GM12878 (cell line): ENCODE results near the gene CHD5. TPM values are rescaled to one million over a fixed set of nuclear protein-coding genes. Genes with fewer than 3 reads are reported as not detected.

Source experiments
- ATAC-seq: fragments of 200-7000 bp; cut with Tn5 transposase; 3 replicates; pipeline ENCODE4 v1.9.1; 2020; ENCODE audit warnings: mild to moderate bottlenecking, moderate library complexity
- BruUV-seq: library from RNA; stranded (reverse); fragments of 400-500 nt; replicated peaks from 2 replicates; lab custom pipeline; 2021; lab: Mats Ljungman, UMichigan
- CTCF ChIA-PET: fragments of 300-600 bp; sonication (Branson Sonifier 250); formaldehyde crosslinking; extraction: SDS; loops from one replicate; lab custom pipeline; 2021; ENCODE audit warnings: inconsistent platforms; lab: Yijun Ruan, JAX
- POLR2A ChIA-PET: fragments of 350-600 bp; formaldehyde crosslinking; extraction: SDS; loops from one replicate; lab custom pipeline; 2021; ENCODE audit warnings: inconsistent platforms; lab: Charles Lee
- RAD21 ChIA-PET: fragments of 300-600 bp; sonication (Branson Sonifier 250); formaldehyde crosslinking; loops from one replicate; lab custom pipeline; 2023; ENCODE audit warnings: antibody characterized with exemption; ENCODE audit not compliant: unreplicated experiment; lab: Charles Lee
- SMC1A ChIA-PET: fragments of 300-600 bp; sonication (Branson Sonifier 250); formaldehyde crosslinking; loops from one replicate; lab custom pipeline; 2023; ENCODE audit not compliant: unreplicated experiment, uncharacterized antibody; lab: Charles Lee
- DNase-seq: peaks from one replicate; pipeline ENCODE4 v3.0.0-alpha.2; 2011; ENCODE audit warnings: low read depth, low spot score
- FAIRE-seq: peaks from 3 replicates; lab custom pipeline; 2011; peaks lifted over from hg19 to GRCh38; lab: Jason Lieb, UNC
- H2AFZ ChIP-seq: 2 replicates; pipeline ENCODE4 v1.6.0; 2011; ENCODE audit warnings: low read depth, low read length, control low read depth; ENCODE audit not compliant: control insufficient read depth
- H3K27ac ChIP-seq: 2 replicates; pipeline ENCODE4 v1.5.1; 2011; ENCODE audit warnings: control low read depth; ENCODE audit not compliant: control insufficient read depth, insufficient read depth
- H3K27me3 ChIP-seq, 2 experiments: replicated peaks in 1 of 2; 2 replicates each; pipeline versions ENCODE4 v1.6.0 to v1.6.1; 2011; ENCODE audit warnings: low read length in 1 of 2; ENCODE audit not compliant: control insufficient read depth in 2 of 2, insufficient read depth in 2 of 2
- H3K36me3 ChIP-seq, 2 experiments: 2 replicates each; pipeline ENCODE4 v1.5.1; 2011; ENCODE audit warnings: low read length in 1 of 2; ENCODE audit not compliant: control insufficient read depth in 2 of 2, insufficient read depth in 2 of 2
- H3K4me1 ChIP-seq: 2 replicates; pipeline ENCODE4 v1.6.1; 2011; ENCODE audit warnings: mild to moderate bottlenecking, low read length, moderate library complexity, mixed read lengths; ENCODE audit not compliant: control insufficient read depth, insufficient read depth
- H3K4me2 ChIP-seq: 2 replicates; pipeline ENCODE4 v1.6.0; 2011; ENCODE audit warnings: control low read depth; ENCODE audit not compliant: control insufficient read depth, insufficient read depth
- H3K4me3 ChIP-seq: fragments of 200-600 bp; sonication (generic); 2 replicates; pipeline ENCODE4 v1.5.1; 2016
- H3K79me2 ChIP-seq: 2 replicates; pipeline ENCODE4 v1.6.0; 2011; ENCODE audit warnings: low read length; ENCODE audit not compliant: control insufficient read depth, insufficient read depth
- H3K9ac ChIP-seq: 2 replicates; pipeline ENCODE4 v1.8.0; 2011; ENCODE audit warnings: low read length, control low read depth, mixed read lengths; ENCODE audit not compliant: control insufficient read depth, insufficient read depth
- H3K9me3 ChIP-seq: replicated peaks from 3 replicates; pipeline ENCODE4 v1.5.1; 2011; ENCODE audit warnings: mild to moderate bottlenecking, low read length; ENCODE audit not compliant: control insufficient read depth, insufficient read depth
- H4K20me1 ChIP-seq: 2 replicates; pipeline ENCODE4 v1.6.0; 2011; ENCODE audit not compliant: control insufficient read depth, insufficient read depth
- ATF7 ChIP-seq: fragments of 450-650 bp; IDR thresholded peaks from 2 replicates; pipeline ENCODE4 v1.6.1; 2016; ENCODE audit warnings: low read depth, mild to moderate bottlenecking
- CBFB ChIP-seq: IDR thresholded peaks from 2 replicates; pipeline ENCODE4 v1.6.1; 2016; ENCODE audit warnings: antibody characterized with exemption, low read depth
- MTA2 ChIP-seq: fragments of 450-650 bp; IDR thresholded peaks from 2 replicates; pipeline ENCODE4 v1.6.1; 2016; ENCODE audit warnings: low read depth, mild to moderate bottlenecking, moderate library complexity
- MXI1 ChIP-seq: fragments of 150-350 bp; IDR thresholded peaks from 2 replicates; pipeline ENCODE4 v1.6.1; 2011; ENCODE audit warnings: low read depth, mild to moderate bottlenecking, inconsistent platforms, low read length, improper control_type of control experiment
- NR2C1 ChIP-seq: fragments of 450-650 bp; IDR thresholded peaks from 2 replicates; pipeline ENCODE4 v1.6.1; 2017; ENCODE audit warnings: antibody characterized with exemption, mild to moderate bottlenecking, moderate library complexity
- REST ChIP-seq: IDR thresholded peaks from 2 replicates; pipeline ENCODE4 v1.6.1; 2012; ENCODE audit warnings: mild to moderate bottlenecking, low read depth, low read length
- SKIL ChIP-seq: fragments of 450-650 bp; IDR thresholded peaks from 2 replicates; pipeline ENCODE4 v1.6.1; 2017; ENCODE audit warnings: mild to moderate bottlenecking, low read depth, inconsistent platforms; ENCODE audit not compliant: poor library complexity, severe bottlenecking
- WGBS: methylation state at CpG from one replicate; pipeline ENCODE4 v1.1.6; 2016; ENCODE audit warnings: low lambda C conversion rate; ENCODE audit not compliant: insufficient replicate concordance, insufficient coverage; ENCODE audit errors: missing lambda C conversion rate; 5-methylcytosine and 5-hydroxymethylcytosine counted together
- in situ Hi-C: fragments of 300-500 bp; cut with MboI; formaldehyde crosslinking; loops from 9 replicates; pipeline ENCODE4 v1.14.3; 2018; ENCODE audit warnings: mixed read lengths
- intact Hi-C: fragments of 100-400 bp; cut with micrococcal nuclease; formaldehyde crosslinking; loops from one replicate; pipeline ENCODE4 v1.14.2; 2022; ENCODE audit not compliant: unreplicated experiment
- polyA plus RNA-seq, 11 experiments: library from polyadenylated mRNA; depleted of rRNA in 4 of 11; unstranded in 6 of 11; stranded (reverse) in 5 of 11; fragments of >200 nt; fragmentation: Nextera tagmentation in 4 of 11; fragmentation: Illumina TruSeq in 1 of 11; extraction: Ambion mirVana in 4 of 11; extraction: Trizol in 1 of 11; gene quantifications; 1 replicate in 1 of 11; 2 replicates in 10 of 11; pipeline versions ENCODE4 v1.2.1 to v1.2.3, GENCODE V29; 2011 to 2016; ENCODE audit warnings: inconsistent platforms in 2 of 11, missing spikeins in 2 of 11, low read depth in 1 of 11
- total RNA-seq, 4 experiments: library from RNA; depleted of rRNA in 3 of 4; stranded (reverse); fragments of >200 nt in 3 of 4; fragmentation: Illumina TruSeq in 1 of 4; extraction: Trizol in 1 of 4; gene quantifications; 2 replicates each; pipeline versions ENCODE4 v1.2.1 to v1.2.3, GENCODE V29; 2013 to 2021

The CHD5 gene
- total and polyA plus RNA-seq, 10 of the 15 experiments (the other 5 are each of a cell fraction or from before 2014, with no cell fraction given) = 0.03 to 0.49 (median 0.13) TPM; not detected in 3

- no peak for TF ChIP-seq REST
These were observed 451 bp downstream of the CHD5 start (continued) for GRCh38 chr1:6179564-6180175.

GRCh38 chr1:6178751-6179563, 1.2 kb downstream of the CHD5 start:
- in situ Hi-C loops = no loop called here
- Histone ChIP-seq H3K79me2 (no peaks in the 10 kb centered on the region), H3K27me3 (peaks cover 0 to 5% of the 10 kb centered on the region in 2 experiments; a peak in 2 of 4 replicates), H3K4me2 (no peak overlapping the region), H3K4me1 (no peaks in the 10 kb centered on the region), H2AFZ (no peak overlapping the region), H3K36me3 (no peaks in the 10 kb centered on the region; a peak in 1 of 4 replicates), H3K4me3 (no peak overlapping the region), H3K9ac (no peak overlapping the region), H4K20me1 (peaks cover 1% of the 10 kb centered on the region; the same call in 1 of the 2 replicates), H3K27ac (no peak overlapping the region), H3K9me3 (no peaks in the 10 kb centered on the region; the same call in 2 of the 3 replicates)
- SMC1A ChIA-PET = no interaction called here
- CTCF ChIA-PET = no interaction called here
- BruUV-seq = no TSS peak
- intact Hi-C loops = no loop called here
- DNase-seq (no peak), FAIRE-seq (no peak), ATAC-seq (no peak)
- RAD21 ChIA-PET = no interaction called here
- POLR2A ChIA-PET = no interaction called here
- 28% methylated on average over 33 of the region's 51 CpGs for WGBS
- no peak for TF ChIP-seq CBFB
- TF ChIP-seq MXI1 = no peak
- TF ChIP-seq NR2C1 = no peak
- TF ChIP-seq MTA2 = no peak
- no peak for TF ChIP-seq ATF7
- TF ChIP-seq SKIL = no peak
